PC-3 (cell line): ENCODE data around the gene CCDC88B. TPM values are rescaled to one million over a fixed set of nuclear protein-coding genes. Genes with fewer than 3 reads are reported as not detected.
A peak's percentile ranks its signal among the peaks of the same experiment; 100 is the strongest.

Source experiments
- ATAC-seq: fragments of 200-7000 bp; cut with Tn5 transposase; 2 replicates; pipeline ENCODE4 v1.9.1; 2020; ENCODE audit warnings: mild to moderate bottlenecking, moderate library complexity
- BruUV-seq: library from RNA; stranded (reverse); fragments of 400-500 nt; replicated peaks from 2 replicates; lab custom pipeline; 2021; lab: Mats Ljungman, UMichigan
- CTCF ChIA-PET: fragments of 300-600 bp; sonication (Branson Sonifier 250); formaldehyde crosslinking; loops from one replicate; lab custom pipeline; 2022; ENCODE audit warnings: antibody characterized with exemption; lab: Charles Lee
- POLR2A ChIA-PET: fragments of 300-600 bp; sonication (Branson Sonifier 250); formaldehyde crosslinking; loops from one replicate; lab custom pipeline; 2022; ENCODE audit warnings: antibody characterized with exemption; ENCODE audit not compliant: unreplicated experiment; lab: Charles Lee
- DNase-seq: peaks from one replicate; pipeline ENCODE4 v3.0.0-alpha.2; 2015
- H2AFZ ChIP-seq: fragments of 300-600 bp; sonication (generic); 2 replicates; pipeline ENCODE4 v1.6.0; 2016; ENCODE audit warnings: antibody characterized with exemption, low read length
- H3F3A ChIP-seq: fragments of 300-600 bp; sonication (generic); one replicate; pipeline ENCODE4 v1.6.0; 2017; ENCODE audit warnings: antibody characterized with exemption, low read length, control low read depth, mild to moderate bottlenecking; ENCODE audit not compliant: unreplicated experiment
- H3K27ac ChIP-seq: fragments of 300-600 bp; sonication (generic); 2 replicates; pipeline ENCODE4 v1.5.1; 2016; ENCODE audit warnings: mild to moderate bottlenecking, low read length
- H3K27me3 ChIP-seq: fragments of 300-600 bp; sonication (generic); 2 replicates; pipeline ENCODE4 v1.6.1; 2016; ENCODE audit warnings: low read length, mixed read lengths
- H3K36me3 ChIP-seq: fragments of 300-600 bp; sonication (generic); 2 replicates; pipeline ENCODE4 v1.6.1; 2016; ENCODE audit warnings: low read depth, mixed run types, low read length, mixed read lengths
- H3K4me1 ChIP-seq: fragments of 300-600 bp; sonication (generic); 2 replicates; pipeline ENCODE4 v1.5.1; 2016; ENCODE audit warnings: low read length; ENCODE audit not compliant: insufficient read depth
- H3K4me2 ChIP-seq: fragments of 300-600 bp; sonication (generic); 2 replicates; pipeline ENCODE4 v1.6.0; 2016; ENCODE audit warnings: low read length
- H3K4me3 ChIP-seq: fragments of 300-600 bp; sonication (generic); 2 replicates; pipeline ENCODE4 v1.5.1; 2016; ENCODE audit warnings: mild to moderate bottlenecking, low read length, mixed read lengths
- H3K79me2 ChIP-seq: fragments of 300-600 bp; sonication (generic); 2 replicates; pipeline ENCODE4 v1.6.1; 2017; ENCODE audit warnings: low read length, mixed read lengths
- H3K9ac ChIP-seq: fragments of 300-600 bp; sonication (generic); 2 replicates; pipeline ENCODE4 v1.6.0; 2016; ENCODE audit warnings: mild to moderate bottlenecking, low read length
- H3K9me2 ChIP-seq: fragments of 300-600 bp; sonication (generic); replicated peaks from 2 replicates; pipeline ENCODE4 v1.6.1; 2016; ENCODE audit warnings: mixed run types, low read length, mixed read lengths
- H3K9me3 ChIP-seq: fragments of 300-600 bp; sonication (generic); 2 replicates; pipeline ENCODE4 v1.6.1; 2016; ENCODE audit warnings: low read length, mixed read lengths
- H4K20me1 ChIP-seq: fragments of 300-600 bp; sonication (generic); 2 replicates; pipeline ENCODE4 v1.6.1; 2016; ENCODE audit warnings: low read length, mixed read lengths
- CTCF ChIP-seq: fragments of 300-600 bp; sonication (generic); conservative IDR thresholded peaks from 2 replicates; pipeline ENCODE4 v1.5.1; 2017; ENCODE audit warnings: antibody characterized with exemption, low read depth, mild to moderate bottlenecking, low read length
- EZH2 ChIP-seq: fragments of 300-600 bp; sonication (generic); IDR thresholded peaks from one replicate; pipeline ENCODE4 v1.6.1; 2017; ENCODE audit warnings: antibody characterized with exemption, mild to moderate bottlenecking, low read length; ENCODE audit not compliant: unreplicated experiment
- EZH2phosphoT487 ChIP-seq: fragments of 300-600 bp; sonication (generic); IDR thresholded peaks from 2 replicates; pipeline ENCODE4 v1.6.1; 2018; ENCODE audit warnings: mild to moderate bottlenecking, antibody characterized with exemption, low read length, borderline replicate concordance
- intact Hi-C: fragments of 100-400 bp; cut with micrococcal nuclease; formaldehyde crosslinking; loops from 2 replicates; pipeline ENCODE4 v1.9.0; 2023
- total RNA-seq: library from RNA; depleted of rRNA; stranded (reverse); fragments of >200 nt; gene quantifications from 2 replicates; pipeline ENCODE4 v1.2.3, GENCODE V29; 2014

Gene CCDC88B
- total RNA-seq, 1 experiment from 2014 or later = 21.0 TPM

- H3K4me3 ChIP-seq = peak overlapping the region; percentile 92
- H3K4me2 ChIP-seq = peak overlapping the region; percentile 96
- H2AFZ ChIP-seq = no peak overlapping the region
- no peak overlapping the region for H3K27ac ChIP-seq
- H3K79me2 ChIP-seq = peaks cover 28% of the 10 kb centered on the region
- ATAC-seq = no peak
- CTCF ChIA-PET = interaction anchor here (0.5 kb wide), 1 partner anchor 227 kb away, joined by 3 read pairs; no protein-coding TSS in a partner anchor
- H3K9me2 ChIP-seq = no peaks in the 10 kb centered on the region
- no peak for DNase-seq
- no peaks in the 10 kb centered on the region for H3K27me3 ChIP-seq
- no peak overlapping the region for H3K9ac ChIP-seq
- no TSS peak for BruUV-seq
- TF ChIP-seq EZH2phosphoT487 (no peak), CTCF (no peak), EZH2 (no peak)
- POLR2A ChIA-PET = interaction anchor here (0.5 kb wide), 1 partner anchor 43 kb away, joined by 3 read pairs; the partner anchor contains the start of gene PRDX5
- no peaks in the 10 kb centered on the region for H3K9me3 ChIP-seq
- H3K36me3 ChIP-seq = peaks cover 35% of the 10 kb centered on the region
- peaks cover 11% of the 10 kb centered on the region; the same call in 1 of the 2 replicates for H4K20me1 ChIP-seq
- no peaks in the 10 kb centered on the region for H3F3A ChIP-seq
- peaks cover 32% of the 10 kb centered on the region for H3K4me1 ChIP-seq
- intact Hi-C loops = no loop called here
Observed at GRCh38 chr11:64360448-64360921, 20.5 kb downstream of the CCDC88B start.

- H3K4me1 ChIP-seq = peaks cover 36% of the 10 kb centered on the region
- no peak overlapping the region for H3K4me2 ChIP-seq
- intact Hi-C loops = no loop called here
- DNase-seq (no peak), ATAC-seq (no peak)
- BruUV-seq = no TSS peak
- no peaks in the 10 kb centered on the region for H3K9me2 ChIP-seq
- H3K4me3 ChIP-seq = no peak overlapping the region
- POLR2A ChIA-PET = no interaction called here
- H3K36me3 ChIP-seq = peaks cover 44% of the 10 kb centered on the region
- H3K27ac ChIP-seq = no peak overlapping the region
- H3K27me3 ChIP-seq = no peaks in the 10 kb centered on the region
- H2AFZ ChIP-seq = no peak overlapping the region
- peaks cover 5% of the 10 kb centered on the region for H3F3A ChIP-seq
- CTCF ChIA-PET = no interaction called here
- peaks cover 11% of the 10 kb centered on the region; the same call in 1 of the 2 replicates for H4K20me1 ChIP-seq
- no peaks in the 10 kb centered on the region for H3K9me3 ChIP-seq
- no peak overlapping the region for H3K9ac ChIP-seq
- peaks cover 28% of the 10 kb centered on the region for H3K79me2 ChIP-seq
- no peak for TF ChIP-seq EZH2
- no peak for TF ChIP-seq CTCF
- no peak for TF ChIP-seq EZH2phosphoT487
Observed at GRCh38 chr11:64361659-64362058, 21.7 kb downstream of the CCDC88B start.

GRCh38 chr11:64362339-64362738 is 22.3 kb downstream of the CCDC88B start:
- no peak overlapping the region for H3K27ac ChIP-seq
- peaks cover 11% of the 10 kb centered on the region; the same call in 1 of the 2 replicates for H4K20me1 ChIP-seq
- no peak overlapping the region for H3K4me2 ChIP-seq
- no peak overlapping the region for H2AFZ ChIP-seq
- no TSS peak for BruUV-seq
- no peaks in the 10 kb centered on the region for H3K27me3 ChIP-seq
- peaks cover 28% of the 10 kb centered on the region for H3K79me2 ChIP-seq
- ATAC-seq = no peak
- intact Hi-C loops = no loop called here
- TF ChIP-seq CTCF (no peak), EZH2phosphoT487 (no peak), EZH2 (no peak)
- H3K4me1 ChIP-seq = peaks cover 36% of the 10 kb centered on the region
- ChIA-PET POLR2A (no interaction called here), CTCF (no interaction called here)
- H3K9ac ChIP-seq = no peak overlapping the region
- DNase-seq = no peak
- no peak overlapping the region for H3K4me3 ChIP-seq
- H3F3A ChIP-seq = peaks cover 6% of the 10 kb centered on the region
- H3K36me3 ChIP-seq = peaks cover 44% of the 10 kb centered on the region
- no peaks in the 10 kb centered on the region for H3K9me3 ChIP-seq
- no peaks in the 10 kb centered on the region for H3K9me2 ChIP-seq
